AG04450 (cell line): ENCODE measurements around the gene MYH8. TPM values are rescaled to one million over a fixed set of nuclear protein-coding genes. Genes with fewer than 3 reads are reported as not detected.

ENCODE experiments used
- CTCF ChIA-PET: fragments of 300-600, 350-600 bp; formaldehyde crosslinking; extraction: SDS; loops from one replicate; lab custom pipeline; 2022; ENCODE audit warnings: antibody characterized with exemption, inconsistent platforms; lab: Charles Lee
- POLR2A ChIA-PET: fragments of 350-600 bp; formaldehyde crosslinking; extraction: SDS; loops from one replicate; lab custom pipeline; 2021; ENCODE audit warnings: antibody characterized with exemption, inconsistent platforms; lab: Yijun Ruan, JAX
- DNase-seq: peaks from one replicate; pipeline ENCODE4 v3.0.0-alpha.2; 2011; ENCODE audit warnings: low read depth, low spot score
- H3K27ac ChIP-seq: one replicate; pipeline ENCODE4 v1.5.1; 2012; ENCODE audit warnings: low read depth, low read length, control low read depth
- H3K27me3 ChIP-seq: one replicate; pipeline ENCODE4 v1.6.0; 2012; ENCODE audit warnings: low read length; ENCODE audit not compliant: control insufficient read depth, insufficient read depth
- H3K4me3 ChIP-seq: 2 replicates; pipeline ENCODE4 v1.5.1; 2011; ENCODE audit warnings: mild to moderate bottlenecking, low read depth, low read length, control low read depth
- H3K9me3 ChIP-seq: 2 replicates; pipeline ENCODE4 v1.5.1; 2012; ENCODE audit warnings: low read length; ENCODE audit not compliant: control insufficient read depth, insufficient read depth
- polyA plus RNA-seq: library from polyadenylated mRNA; depleted of rRNA; stranded (reverse); fragments of >200 nt; gene quantifications from 2 replicates; pipeline ENCODE4 v1.2.3, GENCODE V29; 2011
- TF ChIP-seq, protein P1 (sequence below): IDR thresholded peaks from 2 replicates; pipeline ENCODE4 v1.5.1; 2011; ENCODE audit warnings: low read depth, low read length, control low read depth, inconsistent platforms

MYH8 gene
- polyA plus RNA-seq, 1 experiment, result not detected

DNA sequence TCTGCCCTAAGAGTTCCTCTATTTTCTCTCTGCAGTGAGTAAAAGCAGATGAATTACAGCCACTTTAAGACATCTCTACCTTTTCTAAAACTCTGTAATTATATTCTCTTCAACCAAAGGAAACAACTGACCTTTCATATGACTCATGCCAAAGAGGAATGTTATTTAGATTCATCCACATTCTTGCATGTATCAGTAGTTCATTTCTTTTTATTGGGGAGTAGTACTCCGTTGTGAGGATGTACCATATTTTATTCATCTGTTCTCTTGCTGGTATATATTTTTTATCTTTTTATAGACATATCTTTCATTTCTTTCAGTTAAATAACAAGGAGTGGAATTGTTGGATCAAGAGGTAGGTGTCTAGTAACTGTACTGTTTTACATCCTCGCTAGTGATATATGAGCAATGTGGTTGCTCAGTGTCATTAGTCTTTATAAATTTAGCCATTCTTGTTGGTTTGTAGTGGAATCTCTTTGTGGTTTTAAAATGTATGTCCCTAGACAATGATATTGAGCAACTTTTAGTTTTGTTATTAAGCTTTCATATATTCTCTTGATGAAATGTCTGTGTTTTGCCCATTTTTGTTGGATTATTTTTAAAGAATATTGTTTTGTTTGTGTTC, 7.8 kb upstream of the MYH8 start:
- CTCF ChIA-PET, result no interaction called here
- TF ChIP-seq, protein P1, sequence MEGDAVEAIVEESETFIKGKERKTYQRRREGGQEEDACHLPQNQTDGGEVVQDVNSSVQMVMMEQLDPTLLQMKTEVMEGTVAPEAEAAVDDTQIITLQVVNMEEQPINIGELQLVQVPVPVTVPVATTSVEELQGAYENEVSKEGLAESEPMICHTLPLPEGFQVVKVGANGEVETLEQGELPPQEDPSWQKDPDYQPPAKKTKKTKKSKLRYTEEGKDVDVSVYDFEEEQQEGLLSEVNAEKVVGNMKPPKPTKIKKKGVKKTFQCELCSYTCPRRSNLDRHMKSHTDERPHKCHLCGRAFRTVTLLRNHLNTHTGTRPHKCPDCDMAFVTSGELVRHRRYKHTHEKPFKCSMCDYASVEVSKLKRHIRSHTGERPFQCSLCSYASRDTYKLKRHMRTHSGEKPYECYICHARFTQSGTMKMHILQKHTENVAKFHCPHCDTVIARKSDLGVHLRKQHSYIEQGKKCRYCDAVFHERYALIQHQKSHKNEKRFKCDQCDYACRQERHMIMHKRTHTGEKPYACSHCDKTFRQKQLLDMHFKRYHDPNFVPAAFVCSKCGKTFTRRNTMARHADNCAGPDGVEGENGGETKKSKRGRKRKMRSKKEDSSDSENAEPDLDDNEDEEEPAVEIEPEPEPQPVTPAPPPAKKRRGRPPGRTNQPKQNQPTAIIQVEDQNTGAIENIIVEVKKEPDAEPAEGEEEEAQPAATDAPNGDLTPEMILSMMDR, result no peak
- Histone ChIP-seq H3K4me3 (no peak overlapping the region), H3K27me3 (no peaks in the 10 kb centered on the region), H3K27ac (no peak overlapping the region), H3K9me3 (no peaks in the 10 kb centered on the region)
- POLR2A ChIA-PET, result no interaction called here
- DNase-seq, result no peak

DNA sequence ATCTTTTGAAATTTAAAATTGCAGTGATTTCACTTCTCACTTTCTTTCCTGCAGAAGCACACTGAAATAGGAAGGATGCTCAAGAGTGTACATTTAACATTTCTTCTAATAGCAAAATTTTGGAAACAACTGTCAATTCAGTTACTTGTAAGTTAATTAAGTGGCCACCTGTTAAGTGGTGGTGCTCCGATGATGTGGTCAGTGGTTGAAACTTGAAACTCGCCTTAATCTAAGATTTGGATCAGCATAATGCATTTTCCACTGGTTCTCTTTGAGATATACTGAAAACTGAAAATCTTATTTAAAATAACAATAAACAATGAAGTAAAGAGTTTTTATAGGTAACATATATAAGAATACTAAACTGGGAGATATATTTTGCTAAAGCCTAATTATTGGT, 7.0 kb upstream of the MYH8 start:
- ChIA-PET CTCF (no interaction called here), POLR2A (no interaction called here)
- Histone ChIP-seq H3K4me3 (no peak overlapping the region), H3K27ac (no peak overlapping the region), H3K27me3 (no peaks in the 10 kb centered on the region), H3K9me3 (no peaks in the 10 kb centered on the region)
- TF ChIP-seq, protein P1, result no peak
- DNase-seq, result no peak

DNA sequence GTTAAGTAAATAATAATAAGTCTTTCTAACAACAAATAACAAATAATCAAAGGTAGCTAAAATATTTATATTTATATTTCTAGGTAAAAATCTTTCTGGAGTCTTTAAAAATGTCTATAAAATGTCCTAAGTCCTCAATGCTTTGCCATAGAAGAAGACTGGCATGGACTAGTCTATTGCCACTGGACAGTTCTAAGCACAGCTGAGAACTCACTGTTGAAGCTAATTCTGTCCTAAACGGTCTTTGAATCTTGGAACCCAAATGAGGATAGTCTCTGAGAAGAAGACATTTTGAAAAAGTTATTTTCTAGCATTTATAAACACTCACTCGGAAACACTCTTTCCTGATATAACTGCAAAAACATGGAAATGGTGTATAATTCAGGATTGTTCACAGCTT, 539 bp downstream of the MYH8 start:
- TF ChIP-seq, protein P1, result no peak
- Histone ChIP-seq H3K27ac (no peak overlapping the region), H3K27me3 (no peaks in the 10 kb centered on the region), H3K4me3 (no peak overlapping the region), H3K9me3 (no peaks in the 10 kb centered on the region; the same call in 1 of the 2 replicates)
- CTCF ChIA-PET, result no interaction called here
- no peak for DNase-seq
- POLR2A ChIA-PET, result no interaction called here

DNA sequence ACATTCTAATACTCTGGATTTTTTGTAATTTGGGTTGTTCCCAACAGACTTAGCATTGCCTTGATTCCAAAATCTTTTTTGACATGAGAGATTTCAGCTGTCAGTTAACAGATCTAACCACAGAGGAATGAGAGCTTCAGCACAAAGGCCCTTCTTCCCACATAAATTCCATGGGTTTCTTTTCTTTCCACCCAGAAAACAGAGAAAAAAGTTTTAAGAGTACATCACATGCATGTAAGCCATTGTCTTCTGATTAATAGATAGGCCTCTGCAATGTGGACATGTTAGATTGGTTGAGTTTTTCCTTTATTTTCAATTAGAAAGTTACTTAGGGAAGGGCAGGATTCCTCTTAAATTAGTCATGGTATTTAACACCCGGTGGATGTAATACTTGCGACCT, 939 bp downstream of the MYH8 start:
- no peaks in the 10 kb centered on the region for H3K27me3 ChIP-seq
- no peaks in the 10 kb centered on the region; the same call in 1 of the 2 replicates for H3K9me3 ChIP-seq
- no peak overlapping the region for H3K27ac ChIP-seq
- CTCF ChIA-PET, result no interaction called here
- POLR2A ChIA-PET, result no interaction called here
- TF ChIP-seq, protein P1, result no peak
- DNase-seq, result no peak
- H3K4me3 ChIP-seq, result no peak overlapping the region

DNA sequence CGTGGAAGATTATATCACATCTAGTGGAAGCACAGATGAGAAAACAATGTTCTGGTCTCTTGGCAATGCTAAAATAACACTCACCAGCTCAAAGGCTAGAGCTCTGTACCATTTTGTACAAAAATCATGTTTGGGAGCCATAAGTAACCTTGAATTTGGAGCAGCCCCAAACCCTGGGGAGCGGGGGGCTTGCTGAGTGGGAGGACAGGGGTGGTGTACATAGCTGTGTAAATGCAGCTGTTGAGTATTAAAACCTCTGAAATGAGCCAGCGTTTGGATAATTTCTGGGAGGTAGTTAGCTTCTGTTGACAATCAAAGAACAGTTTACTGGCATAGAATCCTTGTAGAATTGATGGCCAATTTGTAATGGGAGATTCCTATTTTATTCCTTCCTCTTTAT, 4.3 kb downstream of the MYH8 start:
- no peaks in the 10 kb centered on the region for H3K27me3 ChIP-seq
- H3K27ac ChIP-seq, result no peak overlapping the region
- no peak overlapping the region for H3K4me3 ChIP-seq
- TF ChIP-seq, protein P1, result no peak
- peaks cover 2% of the 10 kb centered on the region; the same call in 1 of the 2 replicates for H3K9me3 ChIP-seq
- ChIA-PET POLR2A (no interaction called here), CTCF (no interaction called here)
- DNase-seq, result no peak
